ENCODE measurements around the gene IGF2R. TPM values are rescaled to one million over a fixed set of nuclear protein-coding genes. Genes with fewer than 3 reads are reported as not detected.

IGF2R gene
- total RNA-seq, 4 donors from 2014 or later = 56.6 to 134 (median 108) TPM

DNA sequence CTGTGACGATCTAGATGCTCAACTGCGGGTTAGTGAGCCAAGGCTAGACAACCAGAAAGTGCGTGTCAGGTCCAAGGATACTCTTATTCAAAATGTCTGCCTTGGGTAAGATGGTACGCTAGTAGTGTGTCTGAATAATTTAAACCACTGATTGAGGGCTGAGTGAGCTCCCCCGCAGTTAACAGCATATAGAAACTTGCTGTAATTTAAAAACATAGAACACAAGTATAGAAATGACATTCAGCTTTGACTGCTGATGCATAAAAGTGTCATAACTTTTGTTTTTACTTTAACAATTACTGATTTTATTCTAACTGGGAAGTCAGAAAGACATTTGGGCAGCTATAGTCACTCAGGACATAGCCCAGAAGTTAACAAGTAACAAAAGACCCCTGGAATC lies 107.1 kb downstream of the IGF2R start:
- Histone ChIP-seq H3K4me1 (no peaks in the 10 kb centered on the region), H3K9me3 (no peaks in the 10 kb centered on the region), H3K27ac (no peak overlapping the region), H3K4me3 (no peak overlapping the region), H3K36me3 (peaks cover 0 to 95% of the 10 kb centered on the region in 2 donors), H3K27me3 (no peaks in the 10 kb centered on the region)
- TF ChIP-seq, protein P1, sequence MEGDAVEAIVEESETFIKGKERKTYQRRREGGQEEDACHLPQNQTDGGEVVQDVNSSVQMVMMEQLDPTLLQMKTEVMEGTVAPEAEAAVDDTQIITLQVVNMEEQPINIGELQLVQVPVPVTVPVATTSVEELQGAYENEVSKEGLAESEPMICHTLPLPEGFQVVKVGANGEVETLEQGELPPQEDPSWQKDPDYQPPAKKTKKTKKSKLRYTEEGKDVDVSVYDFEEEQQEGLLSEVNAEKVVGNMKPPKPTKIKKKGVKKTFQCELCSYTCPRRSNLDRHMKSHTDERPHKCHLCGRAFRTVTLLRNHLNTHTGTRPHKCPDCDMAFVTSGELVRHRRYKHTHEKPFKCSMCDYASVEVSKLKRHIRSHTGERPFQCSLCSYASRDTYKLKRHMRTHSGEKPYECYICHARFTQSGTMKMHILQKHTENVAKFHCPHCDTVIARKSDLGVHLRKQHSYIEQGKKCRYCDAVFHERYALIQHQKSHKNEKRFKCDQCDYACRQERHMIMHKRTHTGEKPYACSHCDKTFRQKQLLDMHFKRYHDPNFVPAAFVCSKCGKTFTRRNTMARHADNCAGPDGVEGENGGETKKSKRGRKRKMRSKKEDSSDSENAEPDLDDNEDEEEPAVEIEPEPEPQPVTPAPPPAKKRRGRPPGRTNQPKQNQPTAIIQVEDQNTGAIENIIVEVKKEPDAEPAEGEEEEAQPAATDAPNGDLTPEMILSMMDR (IDR thresholded peaks at IDR 0.05 in 4 of 5, conservative IDR thresholded peaks at IDR 0.05 in 1 of 5) = no peak
- no peak for TF ChIP-seq POLR2A (IDR thresholded peaks at IDR 0.05)
- in situ Hi-C loops (cut with MboI; ENCODE audit: low sequenced_read_pairs in 4 of 4) = loop anchor here in 1 of 4 donors (25.0 kb wide), 1 partner anchor 214 kb away; no protein-coding TSS in a partner anchor
- ATAC-seq = no peak
- intact Hi-C loops (cut with DNase I; ENCODE audit: low total_unique reads) = no loop called here
- DNase-seq = no peak

DNA sequence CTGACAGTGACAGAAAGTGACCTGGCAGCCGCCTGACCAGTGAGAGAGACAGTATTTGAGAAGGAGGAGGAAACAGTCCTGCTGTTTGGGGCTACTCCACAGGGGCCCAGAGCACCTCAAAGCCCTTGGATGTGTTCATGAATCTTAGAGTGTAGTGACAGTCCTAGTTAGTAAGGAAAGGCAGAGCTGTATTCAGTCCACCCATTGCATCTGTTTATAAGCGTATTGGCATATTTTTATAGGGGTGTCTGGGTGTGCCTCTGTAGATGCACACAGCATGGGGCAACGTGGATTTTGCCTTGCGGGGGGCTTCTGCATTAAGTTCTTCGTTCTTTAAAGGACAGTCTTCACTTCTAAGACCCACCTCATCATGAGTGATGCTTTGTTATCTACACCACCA lies 108.1 kb downstream of the IGF2R start:
- peaks cover 0 to 95% of the 10 kb centered on the region in 2 donors for H3K36me3 ChIP-seq

GRCh38 chr6:160077526-160077925 lies 108.6 kb downstream of the IGF2R start:
- ATAC-seq (no peak), DNase-seq (no peak)
- Histone ChIP-seq H3K27ac (no peak overlapping the region), H3K27me3 (no peaks in the 10 kb centered on the region), H3K4me3 (no peak overlapping the region), H3K4me1 (no peaks in the 10 kb centered on the region), H3K36me3 (peaks cover 0 to 95% of the 10 kb centered on the region in 2 donors), H3K9me3 (no peaks in the 10 kb centered on the region)
- in situ Hi-C loops (cut with MboI; ENCODE audit: low sequenced_read_pairs in 4 of 4) = loop anchor here in 1 of 4 donors (25.0 kb wide), 1 partner anchor 215 kb away; no protein-coding TSS in a partner anchor
- TF ChIP-seq POLR2A (IDR thresholded peaks at IDR 0.05) = no peak
- TF ChIP-seq, protein P1 (IDR thresholded peaks at IDR 0.05 in 4 of 5, conservative IDR thresholded peaks at IDR 0.05 in 1 of 5) = no peak
- intact Hi-C loops (cut with DNase I; ENCODE audit: low total_unique reads) = no loop called here

More for the DNA sequence above, 108.1 kb downstream of the IGF2R start:
- Histone ChIP-seq H3K27ac (no peak overlapping the region), H3K4me3 (no peak overlapping the region), H3K27me3 (no peaks in the 10 kb centered on the region), H3K4me1 (no peaks in the 10 kb centered on the region), H3K9me3 (no peaks in the 10 kb centered on the region)
- TF ChIP-seq, protein P1 (IDR thresholded peaks at IDR 0.05 in 4 of 5, conservative IDR thresholded peaks at IDR 0.05 in 1 of 5) = no peak
- ATAC-seq (no peak), DNase-seq (no peak)
- in situ Hi-C loops (cut with MboI; ENCODE audit: low sequenced_read_pairs in 4 of 4) = loop anchor here in 1 of 4 donors (25.0 kb wide), 1 partner anchor 215 kb away; no protein-coding TSS in a partner anchor
- intact Hi-C loops (cut with DNase I; ENCODE audit: low total_unique reads) = no loop called here

DNA sequence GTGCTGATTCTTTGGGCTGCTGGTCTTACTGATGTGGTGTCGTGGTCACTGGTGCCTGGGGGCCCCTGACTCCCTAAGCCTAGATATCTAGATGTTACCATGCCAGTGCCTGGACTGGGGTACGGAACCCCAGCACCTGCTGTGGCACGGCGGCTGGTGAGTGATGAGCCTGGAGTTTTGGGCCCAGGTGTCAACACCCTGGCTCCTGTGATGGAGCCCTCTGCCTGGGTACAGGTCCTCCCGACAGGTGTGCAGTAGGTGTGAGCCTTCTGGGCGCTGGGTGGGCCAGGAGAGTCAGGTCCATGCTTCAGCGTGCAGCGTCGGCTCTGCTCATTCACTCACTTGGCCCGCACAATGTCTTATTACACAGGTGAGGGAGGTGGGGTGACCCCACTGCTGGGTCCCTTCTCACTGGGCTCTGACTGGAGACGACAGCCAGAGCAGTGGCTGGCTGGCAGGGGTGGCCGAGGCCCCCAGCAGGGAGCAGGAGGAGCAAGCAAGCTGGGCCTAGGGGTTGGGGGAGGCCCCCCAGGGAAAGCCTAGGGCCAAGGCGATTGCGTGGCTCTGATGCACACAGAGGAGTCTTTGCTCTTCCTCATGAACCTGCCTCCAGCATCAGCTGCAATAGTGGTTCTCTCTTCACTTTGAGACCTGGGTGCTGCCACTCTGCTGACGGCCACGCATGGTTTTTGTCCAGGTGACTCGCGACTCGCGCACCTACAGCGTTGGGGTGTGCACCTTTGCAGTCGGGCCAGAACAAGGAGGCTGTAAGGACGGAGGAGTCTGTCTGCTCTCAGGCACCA lies 110.2 kb downstream of the IGF2R start:
- DNase-seq (no peak), ATAC-seq (no peak)
- Histone ChIP-seq H3K27ac (no peak overlapping the region), H3K36me3 (peaks cover 0 to 92% of the 10 kb centered on the region in 2 donors), H3K9me3 (no peaks in the 10 kb centered on the region), H3K4me3 (no peak overlapping the region), H3K27me3 (no peaks in the 10 kb centered on the region), H3K4me1 (no peaks in the 10 kb centered on the region)
- intact Hi-C loops (cut with DNase I; ENCODE audit: low total_unique reads) (no loop called here), in situ Hi-C loops (cut with MboI; ENCODE audit: low sequenced_read_pairs in 4 of 4) (loop anchor here in 1 of 4 donors (25.0 kb wide), 1 partner anchor 217 kb away; no protein-coding TSS in a partner anchor)
- TF ChIP-seq POLR2A (IDR thresholded peaks at IDR 0.05) = no peak
- TF ChIP-seq, protein P1 (IDR thresholded peaks at IDR 0.05 in 4 of 5, conservative IDR thresholded peaks at IDR 0.05 in 1 of 5) = no peak

All from gastrocnemius medialis (tissue), 4 donors.